Testis (tissue), 2 donors: ENCODE results near the gene BARX2.

Experiments used
- POLR2A ChIP-seq: fragments of 450-650 bp; IDR thresholded peaks from one replicate; pipeline ENCODE4 v1.6.1; 2017; ENCODE audit warnings: antibody characterized with exemption, mild to moderate bottlenecking, moderate library complexity
- TF ChIP-seq, protein P1 (sequence below), 3 experiments: fragments of 450-650 bp in 2 of 3; fragments of 200-600 bp in 1 of 3; sonication (generic) in 1 of 3; IDR thresholded peaks; one replicate each; pipeline ENCODE4 v1.5.1; 2016 to 2019; ENCODE audit warnings: antibody characterized with exemption in 3 of 3, mild to moderate bottlenecking in 2 of 3, moderate library complexity in 1 of 3

DNA sequence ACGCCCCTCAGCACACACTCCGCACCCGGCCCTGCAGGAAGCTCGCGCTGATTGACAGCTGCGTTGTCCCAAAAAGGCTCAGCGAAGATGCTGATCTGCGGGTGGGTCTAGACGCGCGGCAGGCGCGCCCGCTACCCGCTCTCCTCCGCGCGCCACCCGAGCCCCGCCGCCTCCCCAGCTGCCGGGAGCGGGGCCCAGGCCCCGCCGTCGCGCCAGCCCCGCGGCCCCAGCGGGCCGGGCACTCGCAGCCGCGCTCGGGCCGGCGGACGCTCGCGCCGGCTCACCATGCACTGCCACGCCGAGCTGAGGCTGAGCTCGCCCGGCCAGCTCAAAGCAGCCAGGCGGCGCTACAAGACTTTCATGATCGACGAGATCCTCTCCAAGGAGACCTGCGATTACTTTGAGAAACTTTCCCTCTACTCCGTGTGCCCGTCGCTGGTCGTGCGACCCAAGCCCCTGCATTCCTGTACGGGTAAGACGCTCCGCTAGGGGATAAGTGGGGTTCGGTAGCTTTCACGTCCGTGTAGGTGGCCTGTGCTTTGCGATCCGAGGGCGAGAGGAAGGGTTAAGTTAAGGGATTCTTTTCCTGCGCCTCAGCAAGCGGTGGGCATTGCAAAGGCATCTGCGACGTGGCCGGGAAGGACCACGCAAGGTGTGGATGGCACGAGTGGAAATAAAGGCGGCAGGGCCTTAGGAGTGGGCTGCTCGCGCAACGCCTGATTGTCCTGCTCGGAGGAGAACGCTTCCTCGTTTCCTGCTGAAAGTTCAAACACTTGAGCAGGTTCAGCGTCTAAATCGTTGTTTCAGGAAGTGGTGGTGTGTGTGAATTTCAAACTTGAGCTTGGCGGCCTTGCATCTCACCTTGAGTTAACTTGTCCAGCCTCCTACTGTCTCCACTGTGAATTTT, at the start of gene BARX2:
- TF ChIP-seq, protein P1, sequence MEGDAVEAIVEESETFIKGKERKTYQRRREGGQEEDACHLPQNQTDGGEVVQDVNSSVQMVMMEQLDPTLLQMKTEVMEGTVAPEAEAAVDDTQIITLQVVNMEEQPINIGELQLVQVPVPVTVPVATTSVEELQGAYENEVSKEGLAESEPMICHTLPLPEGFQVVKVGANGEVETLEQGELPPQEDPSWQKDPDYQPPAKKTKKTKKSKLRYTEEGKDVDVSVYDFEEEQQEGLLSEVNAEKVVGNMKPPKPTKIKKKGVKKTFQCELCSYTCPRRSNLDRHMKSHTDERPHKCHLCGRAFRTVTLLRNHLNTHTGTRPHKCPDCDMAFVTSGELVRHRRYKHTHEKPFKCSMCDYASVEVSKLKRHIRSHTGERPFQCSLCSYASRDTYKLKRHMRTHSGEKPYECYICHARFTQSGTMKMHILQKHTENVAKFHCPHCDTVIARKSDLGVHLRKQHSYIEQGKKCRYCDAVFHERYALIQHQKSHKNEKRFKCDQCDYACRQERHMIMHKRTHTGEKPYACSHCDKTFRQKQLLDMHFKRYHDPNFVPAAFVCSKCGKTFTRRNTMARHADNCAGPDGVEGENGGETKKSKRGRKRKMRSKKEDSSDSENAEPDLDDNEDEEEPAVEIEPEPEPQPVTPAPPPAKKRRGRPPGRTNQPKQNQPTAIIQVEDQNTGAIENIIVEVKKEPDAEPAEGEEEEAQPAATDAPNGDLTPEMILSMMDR (IDR thresholded peaks at IDR 0.05), result peak in 2 of 3 experiments; percentile 22 to 45
- TF ChIP-seq POLR2A, result no peak
